HepG2 (cell line): ENCODE measurements around the gene JPT1. TPM values are rescaled to one million over a fixed set of nuclear protein-coding genes. Genes with fewer than 3 reads are reported as not detected.

ENCODE experiments used
- FOXA1 ChIP-seq, 2 experiments: fragments of 450-650 bp in 1 of 2; sonication (generic) in 1 of 2; formaldehyde crosslinking in 1 of 2; IDR thresholded peaks; 2 replicates each; pipeline versions ENCODE4 v1.4.0 to v1.6.1; 2016 to 2020; ENCODE audit warnings: missing genetic modification reagents in 1 of 2
- GABPB1 ChIP-seq: IDR thresholded peaks from 2 replicates; pipeline ENCODE4 v1.6.1; 2016; ENCODE audit warnings: mild to moderate bottlenecking, missing genetic modification reagents, moderate library complexity, missing compliant biosample characterization
- GFI1 ChIP-seq: sonication (generic); formaldehyde crosslinking; IDR thresholded peaks from 2 replicates; pipeline ENCODE4 v1.5.0; 2020; ENCODE audit warnings: missing genetic modification reagents, mild to moderate bottlenecking, borderline replicate concordance
- HDAC1 ChIP-seq: sonication (generic); formaldehyde crosslinking; IDR thresholded peaks from 2 replicates; pipeline ENCODE4 v1.5.1; 2020; ENCODE audit warnings: mild to moderate bottlenecking, missing genetic modification reagents
- HNF4A ChIP-seq: sonication (generic); formaldehyde crosslinking; IDR thresholded peaks from 2 replicates; pipeline ENCODE4 v1.4.0; 2020; ENCODE audit warnings: missing genetic modification reagents
- KLF16 ChIP-seq, 2 experiments: sonication (generic) in 1 of 2; formaldehyde crosslinking in 1 of 2; IDR thresholded peaks; 2 replicates each; pipeline versions ENCODE4 v1.6.1 to v1.8.0; 2016 to 2023; ENCODE audit warnings: missing genetic modification reagents in 2 of 2, missing compliant biosample characterization in 1 of 2
- KLF9 ChIP-seq: IDR thresholded peaks from 2 replicates; pipeline ENCODE4 v1.6.1; 2016; ENCODE audit warnings: low read depth
- NR3C1 ChIP-seq: sonication (generic); formaldehyde crosslinking; IDR thresholded peaks from 2 replicates; pipeline ENCODE4 v1.4.0; 2020; ENCODE audit warnings: missing genetic modification reagents
- PTBP1 ChIP-seq: fragments of 200-400 bp; formaldehyde crosslinking; IDR thresholded peaks from 2 replicates; pipeline ENCODE4 v1.6.1; 2018; ENCODE audit warnings: low read length, low read depth; ENCODE audit not compliant: poor library complexity, severe bottlenecking
- RERE ChIP-seq: IDR thresholded peaks from 2 replicates; pipeline ENCODE4 v1.6.1; 2016; ENCODE audit warnings: low read depth, missing genetic modification reagents, missing compliant biosample characterization
- SOX6 ChIP-seq, 2 experiments: fragments of 450-650 bp in 1 of 2; sonication (generic) in 1 of 2; formaldehyde crosslinking in 1 of 2; IDR thresholded peaks; 2 replicates each; pipeline versions ENCODE4 v1.4.0 to v1.6.1; 2017 to 2020; ENCODE audit warnings: antibody characterized with exemption in 1 of 2, mild to moderate bottlenecking in 1 of 2, missing genetic modification reagents in 1 of 2
- TOE1 ChIP-seq: sonication (generic); formaldehyde crosslinking; IDR thresholded peaks from 2 replicates; pipeline ENCODE4 v1.4.0; 2020; ENCODE audit warnings: mild to moderate bottlenecking, missing genetic modification reagents
- ZBTB26 ChIP-seq: IDR thresholded peaks from 2 replicates; pipeline ENCODE4 v1.6.1; 2016; ENCODE audit warnings: missing compliant biosample characterization, missing genetic modification reagents, borderline replicate concordance
- ZNF124 ChIP-seq: sonication (generic); formaldehyde crosslinking; IDR thresholded peaks from 2 replicates; pipeline ENCODE4 v1.4.0; 2020; ENCODE audit warnings: missing genetic modification reagents
- ZNF264 ChIP-seq: sonication (generic); formaldehyde crosslinking; IDR thresholded peaks from 2 replicates; pipeline ENCODE4 v1.4.0; 2020; ENCODE audit warnings: missing genetic modification reagents
- ZNF383 ChIP-seq: sonication (generic); formaldehyde crosslinking; IDR thresholded peaks from 2 replicates; pipeline ENCODE4 v1.4.0; 2020; ENCODE audit warnings: missing genetic modification reagents, mild to moderate bottlenecking, borderline replicate concordance
- ZNF574 ChIP-seq: sonication (generic); formaldehyde crosslinking; IDR thresholded peaks from 2 replicates; pipeline ENCODE4 v1.4.0; 2020; ENCODE audit warnings: missing genetic modification reagents
- ZNF709 ChIP-seq: sonication (generic); formaldehyde crosslinking; IDR thresholded peaks from 2 replicates; pipeline ENCODE4 v1.5.0; 2020; ENCODE audit warnings: mild to moderate bottlenecking, missing genetic modification reagents
- ZNF788 ChIP-seq: sonication (generic); formaldehyde crosslinking; IDR thresholded peaks from 2 replicates; pipeline ENCODE4 v1.5.0; 2020; ENCODE audit warnings: mild to moderate bottlenecking, missing genetic modification reagents, borderline replicate concordance
- ZNF841 ChIP-seq: sonication (generic); formaldehyde crosslinking; IDR thresholded peaks from 2 replicates; pipeline ENCODE4 v1.8.1; 2023; ENCODE audit warnings: missing genetic modification reagents, borderline replicate concordance
- polyA plus RNA-seq, 8 experiments: library from polyadenylated mRNA; depleted of rRNA in 3 of 8; stranded (reverse) in 7 of 8; unstranded in 1 of 8; fragments of >200 nt; fragmentation: Illumina TruSeq in 4 of 8; extraction: Trizol in 4 of 8; gene quantifications; 2 replicates each; pipeline versions ENCODE4 v1.2.1 to v1.2.3, GENCODE V29; 2011 to 2016; ENCODE audit warnings: low read depth in 4 of 8, missing spikeins in 1 of 8, mixed read lengths in 1 of 8; ENCODE audit not compliant: insufficient read depth in 1 of 8
- total RNA-seq, 5 experiments: library from RNA; depleted of rRNA; stranded (reverse); fragments of >200 nt; fragmentation: Illumina TruSeq; extraction: Trizol; gene quantifications; 2 replicates each; pipeline ENCODE4 v1.2.3, GENCODE V29; 2016; ENCODE audit warnings: low read depth in 1 of 5

Gene JPT1
- total and polyA plus RNA-seq, 2 of the 13 experiments (the other 11 are each of a cell fraction or from before 2014, with no cell fraction given) = 43.3 to 256 TPM

GRCh38 chr17:75131278-75132017, 22.9 kb downstream of the JPT1 start, which contains the start of gene NT5C (continued):
- TF ChIP-seq ZNF841 (no peak), GABPB1 (CRISPR knock-in tag) (peak; percentile 93), NR3C1 (no peak), ZNF124 (CRISPR knock-in tag) (no peak; the same call in 1 of the 2 replicates), KLF16 (CRISPR knock-in tag; IDR thresholded peaks at IDR 0.05) (peak in 1 of 2 experiments; percentile 90; a peak in 2 of 4 replicates), FOXA1 (IDR thresholded peaks at IDR 0.05) (no peak), FOXA1 (CRISPR knock-in tag; IDR thresholded peaks at IDR 0.05) (no peak; the same call in 1 of the 2 replicates), RERE (CRISPR knock-in tag) (peak; percentile 67; the same call in 1 of the 2 replicates), ZBTB26 (peak; percentile 20; the same call in 1 of the 2 replicates), GFI1 (CRISPR knock-in tag) (peak; percentile 65; the same call in 1 of the 2 replicates), PTBP1 (peak; percentile 30), SOX6 (IDR thresholded peaks at IDR 0.05) (no peak), SOX6 (CRISPR knock-in tag; IDR thresholded peaks at IDR 0.05) (peak; percentile 51), HDAC1 (CRISPR knock-in tag) (peak; percentile 53; the same call in 1 of the 2 replicates), TOE1 (CRISPR knock-in tag) (peak; percentile 52; the same call in 1 of the 2 replicates), ZNF709 (CRISPR knock-in tag) (peak; percentile 96), ZNF574 (CRISPR knock-in tag) (peak; percentile 84), HNF4A (CRISPR knock-in tag) (no peak), KLF9 (CRISPR knock-in tag) (no peak), ZNF264 (CRISPR knock-in tag) (no peak), ZNF788 (CRISPR knock-in tag) (no peak; the same call in 1 of the 2 replicates), ZNF383 (CRISPR knock-in tag) (0 out of 2 replicates have a peak, but pooled peaks have one; percentile 50)
